HCT116 (cell line): ENCODE measurements around the gene CCDC134. TPM values are rescaled to one million over a fixed set of nuclear protein-coding genes. Genes with fewer than 3 reads are reported as not detected.
A peak's percentile ranks its signal among the peaks of the same experiment; 100 is the strongest.

Experiments
- ATAC-seq: fragments of 200-7000 bp; cut with Tn5 transposase; 2 replicates; pipeline ENCODE4 v1.9.1; 2020; ENCODE audit warnings: mild to moderate bottlenecking, moderate library complexity
- BruUV-seq: library from RNA; stranded (reverse); fragments of 400-500 nt; replicated peaks from 2 replicates; lab custom pipeline; 2021; lab: Mats Ljungman, UMichigan
- CTCF ChIA-PET: fragments of 300-600 bp; sonication (Branson Sonifier 250); formaldehyde crosslinking; loops from one replicate; lab custom pipeline; 2021; ENCODE audit warnings: antibody characterized with exemption; lab: Charles Lee
- POLR2A ChIA-PET: fragments of 300-600, 350-600 bp; sonication (Branson Sonifier 250); formaldehyde crosslinking; loops from one replicate; lab custom pipeline; 2021; ENCODE audit warnings: antibody characterized with exemption; lab: Charles Lee
- RAD21 ChIA-PET, 2 experiments: fragments of 300-600 bp; sonication (Branson Sonifier 250); formaldehyde crosslinking; loops; one replicate each; lab custom pipeline; 2023; ENCODE audit warnings: low total read pairs in 2 of 2; ENCODE audit not compliant: uncharacterized antibody in 2 of 2, unreplicated experiment in 2 of 2, low non-redundant PET in 1 of 2; lab: Charles Lee
- DNase-seq: peaks from one replicate; pipeline ENCODE4 v3.0.0-alpha.2; 2010; ENCODE audit warnings: low read depth, low spot score
- H2AFZ ChIP-seq: fragments of 200-600 bp; shearing (Covaris generic), sonication (generic); 2 replicates; pipeline ENCODE4 v1.6.1; 2017; ENCODE audit warnings: low read depth, mixed run types, mixed read lengths, antibody characterized with exemption, low read length; ENCODE audit not compliant: poor library complexity, severe bottlenecking
- H3K27ac ChIP-seq: 2 replicates; pipeline ENCODE4 v1.5.1; 2012; ENCODE audit warnings: low read depth, low read length
- H3K27me3 ChIP-seq: fragments of 200-600 bp; sonication (generic); 2 replicates; pipeline ENCODE4 v1.6.1; 2016; ENCODE audit warnings: mixed run types, low read length, mixed read lengths; ENCODE audit not compliant: insufficient read depth
- H3K36me3 ChIP-seq, 2 experiments: fragments of 200-500 bp in 1 of 2; fragments of 200-600 bp in 1 of 2; sonication (Bioruptor generic) in 1 of 2; sonication (generic) in 1 of 2; 2 replicates each; pipeline versions ENCODE4 v1.5.1 to v1.6.1; 2014 to 2016; ENCODE audit warnings: low read length in 2 of 2, inconsistent platforms in 1 of 2, mixed read lengths in 1 of 2, mixed run types in 1 of 2; ENCODE audit not compliant: insufficient read depth in 2 of 2, control insufficient read depth in 1 of 2
- H3K4me1 ChIP-seq, 2 experiments: fragments of 200-600 bp in 1 of 2; sonication (generic) in 1 of 2; 2 replicates each; pipeline versions ENCODE4 v1.5.1 to v1.6.1; 2012 to 2017; ENCODE audit warnings: low read length in 2 of 2, inconsistent platforms in 1 of 2, mild to moderate bottlenecking in 1 of 2, mixed read lengths in 1 of 2, mixed run types in 1 of 2, moderate library complexity in 1 of 2; ENCODE audit not compliant: insufficient read depth in 2 of 2, control insufficient read depth in 1 of 2
- H3K4me2 ChIP-seq: fragments of 200-600 bp; sonication (generic); 2 replicates; pipeline ENCODE4 v1.6.1; 2017; ENCODE audit warnings: mixed run types, low read length, mixed read lengths
- H3K4me3 ChIP-seq, 2 experiments: fragments of 200-600 bp in 1 of 2; sonication (generic) in 1 of 2; replicated peaks in 1 of 2; 2 replicates each; pipeline ENCODE4 v1.5.1; 2011 to 2016; ENCODE audit warnings: low read length in 2 of 2, control low read depth in 1 of 2, low read depth in 1 of 2, mild to moderate bottlenecking in 1 of 2, mixed read lengths in 1 of 2, mixed run types in 1 of 2
- H3K79me2 ChIP-seq: fragments of 200-600 bp; sonication (generic); 2 replicates; pipeline ENCODE4 v1.6.1; 2017; ENCODE audit warnings: mild to moderate bottlenecking, mixed run types, low read length, moderate library complexity, mixed read lengths; ENCODE audit not compliant: insufficient read depth
- H3K9ac ChIP-seq: fragments of 200-600 bp; sonication (generic); 2 replicates; pipeline ENCODE4 v1.6.1; 2016; ENCODE audit warnings: low read length, mixed read lengths
- H3K9me2 ChIP-seq: fragments of 200-600 bp; sonication (generic), shearing (Covaris generic); 2 replicates; pipeline ENCODE4 v1.6.1; 2017; ENCODE audit warnings: mixed run types, mild to moderate bottlenecking, moderate library complexity; ENCODE audit not compliant: insufficient read depth
- H3K9me3 ChIP-seq, 2 experiments: fragments of 200-500 bp in 1 of 2; fragments of 200-600 bp in 1 of 2; sonication (Bioruptor generic) in 1 of 2; sonication (generic) in 1 of 2; 2 replicates each; pipeline ENCODE4 v1.6.1; 2014 to 2017; ENCODE audit warnings: low read length in 2 of 2, mixed read lengths in 2 of 2, inconsistent platforms in 1 of 2, low read depth in 1 of 2, mild to moderate bottlenecking in 1 of 2, mixed run types in 1 of 2, moderate library complexity in 1 of 2; ENCODE audit not compliant: control insufficient read depth in 1 of 2, insufficient read depth in 1 of 2
- H4K20me1 ChIP-seq: fragments of 200-600 bp; sonication (generic), shearing (Covaris generic); 2 replicates; pipeline ENCODE4 v1.6.1; 2017; ENCODE audit warnings: mixed run types, mild to moderate bottlenecking, moderate library complexity; ENCODE audit not compliant: insufficient read depth
- CEBPB ChIP-seq: IDR thresholded peaks from 2 replicates; pipeline ENCODE4 v1.6.1; 2012; ENCODE audit warnings: low read depth
- EGR1 ChIP-seq: IDR thresholded peaks from 2 replicates; pipeline ENCODE4 v1.6.1; 2012; ENCODE audit warnings: low read depth
- RAD21 ChIP-seq: IDR thresholded peaks from 2 replicates; pipeline ENCODE4 v1.6.1; 2012; ENCODE audit warnings: low read depth, mild to moderate bottlenecking
- SP1 ChIP-seq: IDR thresholded peaks from 2 replicates; pipeline ENCODE4 v1.6.1; 2012; ENCODE audit warnings: low read depth
- ZNF274 ChIP-seq: fragments of 200-500 bp; sonication (Bioruptor generic); IDR thresholded peaks from 2 replicates; pipeline ENCODE4 v1.6.1; 2014; ENCODE audit warnings: mild to moderate bottlenecking, low read depth, low read length, inconsistent platforms
- intact Hi-C: fragments of 100-400 bp; cut with micrococcal nuclease; formaldehyde crosslinking; loops from 2 replicates; pipeline ENCODE4 v1.10.0; 2022
- total RNA-seq: library from RNA; stranded (reverse); gene quantifications from one replicate; pipeline ENCODE4 v1.2.1, GENCODE V29; 2021; ENCODE audit not compliant: unreplicated experiment
- TF ChIP-seq, protein P1 (sequence below): IDR thresholded peaks from 2 replicates; pipeline ENCODE4 v1.6.1; 2012
- TF ChIP-seq, protein P2 (sequence below), 3 experiments: fragments of 200-600 bp in 1 of 3; sonication (generic) in 1 of 3; IDR thresholded peaks in 2 of 3; conservative IDR thresholded peaks in 1 of 3; 2 replicates each; pipeline ENCODE4 v1.5.1; 2012 to 2017; ENCODE audit warnings: low read depth in 2 of 3, low read length in 2 of 3, antibody characterized with exemption in 1 of 3, borderline replicate concordance in 1 of 3, control low read depth in 1 of 3, mild to moderate bottlenecking in 1 of 3, mixed read lengths in 1 of 3, mixed run types in 1 of 3, moderate library complexity in 1 of 3; ENCODE audit not compliant: insufficient read depth in 1 of 3

Gene CCDC134
- total RNA-seq, 1 experiment from 2014 or later, result 15.8 TPM

DNA sequence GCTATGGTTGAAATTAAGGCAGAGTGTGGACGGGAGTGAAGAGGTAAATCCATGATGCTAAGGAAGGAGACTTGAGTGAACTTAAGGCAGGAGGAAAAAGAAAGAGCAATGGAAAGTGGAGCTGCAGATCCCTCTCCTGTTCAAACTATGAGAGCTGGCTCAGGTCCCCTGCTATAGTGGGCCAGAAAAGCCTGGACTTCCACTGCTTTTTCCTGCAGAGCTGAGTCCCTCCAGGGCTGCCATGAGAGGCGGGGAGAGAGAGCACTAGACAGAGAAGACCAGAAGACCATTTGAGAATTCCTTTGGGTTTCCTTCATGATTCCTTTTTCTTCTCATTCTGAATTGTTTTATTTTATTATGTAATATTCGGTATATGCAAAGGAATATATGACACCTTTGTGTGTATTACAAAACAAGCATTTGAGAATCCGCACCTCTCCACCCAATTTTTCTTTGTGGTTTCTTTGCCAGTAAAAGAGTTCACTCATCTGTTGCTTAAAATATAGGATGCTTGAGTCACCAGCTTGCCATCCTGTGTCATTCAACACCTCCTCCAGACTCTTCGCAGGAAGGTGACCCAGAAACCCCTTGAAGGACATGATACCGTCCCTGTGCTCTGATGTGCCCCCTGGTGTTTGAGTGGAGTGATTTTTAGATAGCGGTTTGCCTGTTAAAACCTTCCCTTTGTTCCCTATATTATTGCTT is 56.8 kb downstream of the CCDC134 start:
- peak; percentile 65 for DNase-seq
- Histone ChIP-seq H3K27ac (peak overlapping the region; percentile 53), H2AFZ (no peak overlapping the region)
- TF ChIP-seq CEBPB, result 0 out of 2 replicates have a peak, but pooled peaks have one; percentile 18
- peak; percentile 65 for TF ChIP-seq RAD21
- no peak for TF ChIP-seq SP1
- TF ChIP-seq EGR1, result no peak
- TF ChIP-seq, protein P1, sequence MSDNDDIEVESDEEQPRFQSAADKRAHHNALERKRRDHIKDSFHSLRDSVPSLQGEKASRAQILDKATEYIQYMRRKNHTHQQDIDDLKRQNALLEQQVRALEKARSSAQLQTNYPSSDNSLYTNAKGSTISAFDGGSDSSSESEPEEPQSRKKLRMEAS, result 0 out of 2 replicates have a peak, but pooled peaks have one; percentile 36
- TF ChIP-seq ZNF274, result no peak
- TF ChIP-seq, protein P2, sequence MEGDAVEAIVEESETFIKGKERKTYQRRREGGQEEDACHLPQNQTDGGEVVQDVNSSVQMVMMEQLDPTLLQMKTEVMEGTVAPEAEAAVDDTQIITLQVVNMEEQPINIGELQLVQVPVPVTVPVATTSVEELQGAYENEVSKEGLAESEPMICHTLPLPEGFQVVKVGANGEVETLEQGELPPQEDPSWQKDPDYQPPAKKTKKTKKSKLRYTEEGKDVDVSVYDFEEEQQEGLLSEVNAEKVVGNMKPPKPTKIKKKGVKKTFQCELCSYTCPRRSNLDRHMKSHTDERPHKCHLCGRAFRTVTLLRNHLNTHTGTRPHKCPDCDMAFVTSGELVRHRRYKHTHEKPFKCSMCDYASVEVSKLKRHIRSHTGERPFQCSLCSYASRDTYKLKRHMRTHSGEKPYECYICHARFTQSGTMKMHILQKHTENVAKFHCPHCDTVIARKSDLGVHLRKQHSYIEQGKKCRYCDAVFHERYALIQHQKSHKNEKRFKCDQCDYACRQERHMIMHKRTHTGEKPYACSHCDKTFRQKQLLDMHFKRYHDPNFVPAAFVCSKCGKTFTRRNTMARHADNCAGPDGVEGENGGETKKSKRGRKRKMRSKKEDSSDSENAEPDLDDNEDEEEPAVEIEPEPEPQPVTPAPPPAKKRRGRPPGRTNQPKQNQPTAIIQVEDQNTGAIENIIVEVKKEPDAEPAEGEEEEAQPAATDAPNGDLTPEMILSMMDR (IDR thresholded peaks at IDR 0.05 in 2 of 3, conservative IDR thresholded peaks at IDR 0.05 in 1 of 3; ENCODE audit: borderline replicate concordance in 1 of 3, insufficient read depth in 1 of 3, low read depth in 2 of 3, low read length in 2 of 3), result peak; percentile 64 to 86 (median 76); a peak in 5 of 6 replicates
- TF ChIP-seq, all 23 proteins: peak for 4
- H3K27me3 ChIP-seq, result no peaks in the 10 kb centered on the region
- H3K4me3 ChIP-seq, result no peak overlapping the region
- ChIA-PET RAD21 (interaction anchor here (1.1 to 1.4 kb wide), 2 partner anchors 160 to 168 kb away, joined by 5 to 6 read pairs; no protein-coding TSS in a partner anchor), POLR2A (interaction anchor here (1.9 kb wide), 1 partner anchor 24 kb away, joined by 4 read pairs; the partner anchor contains the start of gene SREBF2), CTCF (interaction anchor here (0.7 to 3.8 kb wide), 10 partner anchors 8 to 191 kb away, joined by 3 to 26 read pairs (median 4); partner anchors contain the start of genes MEI1 and SREBF2)
- no peak overlapping the region for H3K9ac ChIP-seq
- H3K79me2 ChIP-seq, result peaks cover 82% of the 10 kb centered on the region
- intact Hi-C loops, result loop anchor here (1.0 to 2.0 kb wide), 3 partner anchors 34 to 160 kb away; no protein-coding TSS in a partner anchor
- H3K36me3 ChIP-seq, result no peaks in the 10 kb centered on the region
- peaks cover 36 to 42% of the 10 kb centered on the region in 2 experiments for H3K4me1 ChIP-seq
- no peaks in the 10 kb centered on the region for H3K9me3 ChIP-seq
- H4K20me1 ChIP-seq, result peaks cover 12% of the 10 kb centered on the region; the same call in 1 of the 2 replicates
- peak; percentile 92 for ATAC-seq
- BruUV-seq, result no TSS peak
- H3K9me2 ChIP-seq, result no peaks in the 10 kb centered on the region
- peak overlapping the region; percentile 30 for H3K4me2 ChIP-seq
